ENCODE data around the gene DIPK1A.

DNA sequence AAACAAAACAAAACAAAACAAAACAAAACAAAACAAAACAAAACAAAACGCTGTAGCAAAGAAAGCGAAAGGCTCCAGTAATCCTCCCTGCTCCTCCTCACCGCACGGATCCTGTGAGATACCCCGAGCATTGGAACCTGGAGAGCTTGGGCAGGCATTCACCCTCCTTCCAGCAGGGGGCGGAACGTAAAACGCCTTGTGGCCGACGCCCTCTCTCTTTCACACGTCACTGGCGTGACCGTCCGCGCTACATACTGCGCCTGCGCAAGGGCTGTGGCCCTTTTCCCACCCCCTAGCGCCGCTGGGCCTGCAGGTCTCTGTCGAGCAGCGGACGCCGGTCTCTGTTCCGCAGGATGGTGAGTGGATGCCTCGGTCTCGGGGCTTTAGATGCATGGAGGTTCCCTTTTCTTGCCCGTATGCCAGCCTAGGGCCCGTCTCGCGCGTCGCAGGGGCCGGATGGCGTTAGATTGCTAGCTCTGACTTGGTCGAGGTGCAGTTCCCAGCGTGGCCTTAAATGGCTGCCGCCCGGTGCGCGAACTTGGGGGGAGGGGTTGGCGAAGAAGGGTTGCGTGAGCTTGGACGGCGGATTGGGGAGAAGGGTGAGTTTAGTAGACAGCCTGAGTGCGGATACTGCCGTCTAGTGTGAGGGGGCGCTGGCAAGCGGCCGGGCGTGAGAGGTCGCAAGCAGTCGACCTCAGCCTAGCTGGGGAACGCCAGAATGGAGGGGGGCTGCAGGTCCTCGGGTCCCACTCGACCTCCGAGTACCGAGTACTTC, 129.3 kb downstream of the DIPK1A start, which contains the start of gene RPL5:
- TF ChIP-seq POLR2A (IDR thresholded peaks at IDR 0.05) (peak; percentile 7 to 84 (median 81)), POLR2AphosphoS5 (IDR thresholded peaks at IDR 0.05) (peak; percentile 99 to 100 (median 100))
- TF ChIP-seq, protein P1, sequence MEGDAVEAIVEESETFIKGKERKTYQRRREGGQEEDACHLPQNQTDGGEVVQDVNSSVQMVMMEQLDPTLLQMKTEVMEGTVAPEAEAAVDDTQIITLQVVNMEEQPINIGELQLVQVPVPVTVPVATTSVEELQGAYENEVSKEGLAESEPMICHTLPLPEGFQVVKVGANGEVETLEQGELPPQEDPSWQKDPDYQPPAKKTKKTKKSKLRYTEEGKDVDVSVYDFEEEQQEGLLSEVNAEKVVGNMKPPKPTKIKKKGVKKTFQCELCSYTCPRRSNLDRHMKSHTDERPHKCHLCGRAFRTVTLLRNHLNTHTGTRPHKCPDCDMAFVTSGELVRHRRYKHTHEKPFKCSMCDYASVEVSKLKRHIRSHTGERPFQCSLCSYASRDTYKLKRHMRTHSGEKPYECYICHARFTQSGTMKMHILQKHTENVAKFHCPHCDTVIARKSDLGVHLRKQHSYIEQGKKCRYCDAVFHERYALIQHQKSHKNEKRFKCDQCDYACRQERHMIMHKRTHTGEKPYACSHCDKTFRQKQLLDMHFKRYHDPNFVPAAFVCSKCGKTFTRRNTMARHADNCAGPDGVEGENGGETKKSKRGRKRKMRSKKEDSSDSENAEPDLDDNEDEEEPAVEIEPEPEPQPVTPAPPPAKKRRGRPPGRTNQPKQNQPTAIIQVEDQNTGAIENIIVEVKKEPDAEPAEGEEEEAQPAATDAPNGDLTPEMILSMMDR (IDR thresholded peaks at IDR 0.05 in 8 of 11, conservative IDR thresholded peaks at IDR 0.05 in 3 of 11): peak; percentile 89 to 99 (median 98)

Data from spleen (tissue), 7 donors.